HepG2 (cell line): ENCODE measurements around the gene METTL1. TPM values are rescaled to one million over a fixed set of nuclear protein-coding genes. Genes with fewer than 3 reads are reported as not detected.

Source experiments
- ADNP ChIP-seq: sonication (generic); formaldehyde crosslinking; IDR thresholded peaks from 2 replicates; pipeline ENCODE4 v1.4.0; 2020; ENCODE audit warnings: missing genetic modification reagents
- ATF7 ChIP-seq, 2 experiments: fragments of 450-650 bp in 1 of 2; sonication (generic) in 1 of 2; formaldehyde crosslinking in 1 of 2; IDR thresholded peaks; 2 replicates each; pipeline versions ENCODE4 v1.4.0 to v1.6.1; 2016 to 2020; ENCODE audit warnings: antibody characterized with exemption in 1 of 2, mild to moderate bottlenecking in 1 of 2, missing genetic modification reagents in 1 of 2
- ELF3 ChIP-seq: IDR thresholded peaks from 2 replicates; pipeline ENCODE4 v1.6.1; 2016; ENCODE audit warnings: missing genetic modification reagents, missing compliant biosample characterization
- FOXO1 ChIP-seq: sonication (generic); formaldehyde crosslinking; IDR thresholded peaks from 2 replicates; pipeline ENCODE4 v1.4.0; 2020; ENCODE audit warnings: missing genetic modification reagents
- FOXP1 ChIP-seq, 2 experiments: fragments of 450-650 bp in 1 of 2; IDR thresholded peaks; 2 replicates each; pipeline ENCODE4 v1.6.1; 2017 to 2018; ENCODE audit warnings: antibody characterized with exemption in 1 of 2
- GATAD2A ChIP-seq: IDR thresholded peaks from 2 replicates; pipeline ENCODE4 v1.6.1; 2016
- KDM5B ChIP-seq: sonication (generic); formaldehyde crosslinking; IDR thresholded peaks from 2 replicates; pipeline ENCODE4 v1.4.0; 2020; ENCODE audit warnings: missing genetic modification reagents, mild to moderate bottlenecking, borderline replicate concordance
- MAZ ChIP-seq, 2 experiments: sonication (generic) in 1 of 2; formaldehyde crosslinking in 1 of 2; IDR thresholded peaks; 2 replicates each; pipeline versions ENCODE4 v1.5.0 to v1.6.1; 2012 to 2020; ENCODE audit warnings: low read depth in 2 of 2, mild to moderate bottlenecking in 2 of 2, borderline replicate concordance in 1 of 2, improper control_type of control experiment in 1 of 2, low read length in 1 of 2, missing genetic modification reagents in 1 of 2, moderate library complexity in 1 of 2
- MBD4 ChIP-seq: IDR thresholded peaks from 2 replicates; pipeline ENCODE4 v1.6.1; 2012; ENCODE audit warnings: low read length, inconsistent platforms, borderline replicate concordance
- MEIS1 ChIP-seq: sonication (generic); formaldehyde crosslinking; IDR thresholded peaks from 2 replicates; pipeline ENCODE4 v1.9.0; 2021; ENCODE audit warnings: mild to moderate bottlenecking, missing genetic modification reagents, moderate library complexity, borderline replicate concordance
- MEIS2 ChIP-seq: sonication (generic); formaldehyde crosslinking; IDR thresholded peaks from 2 replicates; pipeline ENCODE4 v1.9.0; 2021; ENCODE audit warnings: mild to moderate bottlenecking, missing genetic modification reagents
- MTA3 ChIP-seq: sonication (generic); formaldehyde crosslinking; IDR thresholded peaks from 2 replicates; pipeline ENCODE4 v1.4.0; 2020; ENCODE audit warnings: missing genetic modification reagents
- MYNN ChIP-seq: sonication (generic); formaldehyde crosslinking; IDR thresholded peaks from 2 replicates; pipeline ENCODE4 v1.4.0; 2020; ENCODE audit warnings: mild to moderate bottlenecking, low read depth, missing genetic modification reagents
- NPAS2 ChIP-seq: sonication (generic); formaldehyde crosslinking; IDR thresholded peaks from 2 replicates; pipeline ENCODE4 v1.8.0; 2022; ENCODE audit warnings: mild to moderate bottlenecking, missing genetic modification reagents, borderline replicate concordance
- RFXAP ChIP-seq: sonication (generic); formaldehyde crosslinking; IDR thresholded peaks from 2 replicates; pipeline ENCODE4 v1.4.0; 2020; ENCODE audit warnings: missing genetic modification reagents, borderline replicate concordance
- SP5 ChIP-seq: IDR thresholded peaks from 2 replicates; pipeline ENCODE4 v1.6.1; 2016; ENCODE audit warnings: low read depth, borderline replicate concordance
- TMF1 ChIP-seq: sonication (generic); formaldehyde crosslinking; IDR thresholded peaks from 2 replicates; pipeline ENCODE4 v1.8.1; 2022; ENCODE audit warnings: low read depth, missing genetic modification reagents
- ZBTB7A ChIP-seq: sonication (generic); formaldehyde crosslinking; IDR thresholded peaks from 2 replicates; pipeline ENCODE4 v1.8.0; 2022; ENCODE audit warnings: mild to moderate bottlenecking, missing genetic modification reagents
- ZNF143 ChIP-seq: sonication (generic); formaldehyde crosslinking; IDR thresholded peaks from 2 replicates; pipeline ENCODE4 v1.4.0; 2020; ENCODE audit warnings: missing genetic modification reagents
- ZNF232 ChIP-seq: sonication (generic); formaldehyde crosslinking; IDR thresholded peaks from 2 replicates; pipeline ENCODE4 v1.4.0; 2020; ENCODE audit warnings: missing genetic modification reagents, borderline replicate concordance
- ZNF333 ChIP-seq: sonication (generic); formaldehyde crosslinking; IDR thresholded peaks from 2 replicates; pipeline ENCODE4 v1.4.0; 2020; ENCODE audit warnings: mild to moderate bottlenecking, missing genetic modification reagents, borderline replicate concordance
- ZNF496 ChIP-seq: sonication (generic); formaldehyde crosslinking; IDR thresholded peaks from 2 replicates; pipeline ENCODE4 v1.8.1; 2023; ENCODE audit warnings: mild to moderate bottlenecking, moderate library complexity, missing genetic modification reagents; ENCODE audit not compliant: insufficient replicate concordance
- ZNF614 ChIP-seq: IDR thresholded peaks from 2 replicates; pipeline ENCODE4 v1.6.1; 2018; ENCODE audit warnings: missing biosample characterization, missing genetic modification reagents, inconsistent platforms, borderline replicate concordance
- ZSCAN25 ChIP-seq: sonication (generic); formaldehyde crosslinking; IDR thresholded peaks from 2 replicates; pipeline ENCODE4 v1.8.0; 2022; ENCODE audit warnings: mild to moderate bottlenecking, missing genetic modification reagents
- polyA plus RNA-seq, 8 experiments: library from polyadenylated mRNA; depleted of rRNA in 3 of 8; stranded (reverse) in 7 of 8; unstranded in 1 of 8; fragments of >200 nt; fragmentation: Illumina TruSeq in 4 of 8; extraction: Trizol in 4 of 8; gene quantifications; 2 replicates each; pipeline versions ENCODE4 v1.2.1 to v1.2.3, GENCODE V29; 2011 to 2016; ENCODE audit warnings: low read depth in 4 of 8, missing spikeins in 1 of 8, mixed read lengths in 1 of 8; ENCODE audit not compliant: insufficient read depth in 1 of 8
- total RNA-seq, 5 experiments: library from RNA; depleted of rRNA; stranded (reverse); fragments of >200 nt; fragmentation: Illumina TruSeq; extraction: Trizol; gene quantifications; 2 replicates each; pipeline ENCODE4 v1.2.3, GENCODE V29; 2016; ENCODE audit warnings: low read depth in 1 of 5
- TF ChIP-seq, protein P1 (sequence below): IDR thresholded peaks from 2 replicates; pipeline ENCODE4 v1.6.1; 2016; ENCODE audit warnings: missing compliant biosample characterization, missing genetic modification reagents, borderline replicate concordance
- TF ChIP-seq, protein P2 (sequence below): sonication (generic); formaldehyde crosslinking; IDR thresholded peaks from 2 replicates; pipeline ENCODE4 v1.4.0; 2020; ENCODE audit warnings: missing genetic modification reagents; ENCODE audit errors: not compliant biosample characterization
- TF ChIP-seq, protein P3 (sequence below): sonication (generic); formaldehyde crosslinking; IDR thresholded peaks from 2 replicates; pipeline ENCODE4 v1.4.0; 2020; ENCODE audit warnings: missing genetic modification reagents, low read depth, mild to moderate bottlenecking, borderline replicate concordance

Gene METTL1
- total and polyA plus RNA-seq, 2 of the 13 experiments (the other 11 are each of a cell fraction or from before 2014, with no cell fraction given): 34.7 to 36.9 TPM

DNA sequence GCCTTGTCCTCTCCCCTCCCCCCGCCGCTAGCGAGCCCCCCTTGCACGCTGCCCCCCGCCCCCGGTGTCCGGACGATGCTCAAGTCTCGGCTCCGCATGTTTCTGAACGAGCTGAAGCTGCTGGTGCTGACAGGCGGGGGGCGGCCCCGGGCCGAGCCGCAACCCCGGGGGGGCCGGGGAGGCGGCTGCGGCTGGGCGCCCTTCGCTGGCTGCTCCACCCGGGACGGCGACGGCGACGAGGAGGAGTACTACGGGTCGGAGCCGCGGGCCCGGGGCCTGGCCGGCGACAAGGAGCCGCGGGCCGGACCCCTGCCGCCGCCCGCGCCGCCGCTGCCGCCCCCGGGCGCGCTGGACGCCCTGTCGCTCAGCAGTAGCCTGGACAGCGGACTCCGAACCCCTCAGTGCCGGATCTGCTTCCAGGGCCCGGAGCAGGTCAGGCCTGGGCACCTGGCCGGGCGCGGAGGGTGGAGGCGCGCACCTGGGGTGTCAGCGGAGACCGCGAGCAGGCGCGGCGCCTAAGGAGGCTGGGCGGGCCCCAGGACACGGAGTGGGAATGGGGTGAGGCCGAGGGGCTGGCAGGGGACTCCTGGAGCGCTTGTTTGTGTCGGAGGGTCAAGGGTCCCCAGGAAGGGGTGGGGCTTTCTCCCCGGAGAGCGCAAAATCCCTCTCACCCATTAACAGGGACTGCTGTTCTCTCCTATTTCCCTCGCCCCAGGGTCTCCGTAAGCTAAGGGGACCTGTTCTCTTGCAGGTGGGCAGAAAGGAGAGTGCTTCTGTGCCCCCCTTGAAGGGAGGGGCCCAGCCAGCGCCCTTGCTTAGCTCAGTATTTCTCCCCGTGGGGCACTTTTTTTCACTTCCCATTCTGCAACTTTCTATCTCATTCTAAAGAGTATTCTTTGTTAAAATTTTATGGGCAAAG lies 16.2 kb downstream of the METTL1 start (continued):
- TF ChIP-seq MEIS2 (CRISPR knock-in tag): no peak
- TF ChIP-seq ZNF614 (CRISPR knock-in tag): 0 out of 2 replicates have a peak, but pooled peaks have one; percentile 19
- no peak for TF ChIP-seq ZNF496 (CRISPR knock-in tag)
- peak; percentile 94 for TF ChIP-seq ZSCAN25 (CRISPR knock-in tag)
- TF ChIP-seq RFXAP (CRISPR knock-in tag): 0 out of 2 replicates have a peak, but pooled peaks have one; percentile 49
- TF ChIP-seq TMF1 (CRISPR knock-in tag): no peak
- TF ChIP-seq MYNN (CRISPR knock-in tag): no peak
- TF ChIP-seq MBD4: no peak
- TF ChIP-seq ZNF333 (CRISPR knock-in tag): peak; percentile 70; the same call in 1 of the 2 replicates
- TF ChIP-seq ADNP (CRISPR knock-in tag): no peak
- TF ChIP-seq ZBTB7A (CRISPR knock-in tag): no peak
- 0 out of 2 replicates have a peak, but pooled peaks have one; percentile 16 for TF ChIP-seq ELF3
- TF ChIP-seq, protein P1, sequence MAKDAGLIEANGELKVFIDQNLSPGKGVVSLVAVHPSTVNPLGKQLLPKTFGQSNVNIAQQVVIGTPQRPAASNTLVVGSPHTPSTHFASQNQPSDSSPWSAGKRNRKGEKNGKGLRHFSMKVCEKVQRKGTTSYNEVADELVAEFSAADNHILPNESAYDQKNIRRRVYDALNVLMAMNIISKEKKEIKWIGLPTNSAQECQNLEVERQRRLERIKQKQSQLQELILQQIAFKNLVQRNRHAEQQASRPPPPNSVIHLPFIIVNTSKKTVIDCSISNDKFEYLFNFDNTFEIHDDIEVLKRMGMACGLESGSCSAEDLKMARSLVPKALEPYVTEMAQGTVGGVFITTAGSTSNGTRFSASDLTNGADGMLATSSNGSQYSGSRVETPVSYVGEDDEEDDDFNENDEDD (CRISPR knock-in tag): no peak; the same call in 1 of the 2 replicates
- no peak for TF ChIP-seq ATF7 (IDR thresholded peaks at IDR 0.05)
- no peak for TF ChIP-seq ATF7 (CRISPR knock-in tag; IDR thresholded peaks at IDR 0.05)
- peak; percentile 65; the same call in 1 of the 2 replicates for TF ChIP-seq KDM5B (CRISPR knock-in tag)
- peak; percentile 56; the same call in 1 of the 2 replicates for TF ChIP-seq SP5 (CRISPR knock-in tag)
- TF ChIP-seq FOXO1 (CRISPR knock-in tag): 0 out of 2 replicates have a peak, but pooled peaks have one; percentile 32
- no peak for TF ChIP-seq FOXP1 (IDR thresholded peaks at IDR 0.05)
- TF ChIP-seq FOXP1 (CRISPR knock-in tag; IDR thresholded peaks at IDR 0.05): 0 out of 2 replicates have a peak, but pooled peaks have one; percentile 13
- no peak for TF ChIP-seq MEIS1 (CRISPR knock-in tag)
- no peak for TF ChIP-seq NPAS2
- TF ChIP-seq, protein P2, sequence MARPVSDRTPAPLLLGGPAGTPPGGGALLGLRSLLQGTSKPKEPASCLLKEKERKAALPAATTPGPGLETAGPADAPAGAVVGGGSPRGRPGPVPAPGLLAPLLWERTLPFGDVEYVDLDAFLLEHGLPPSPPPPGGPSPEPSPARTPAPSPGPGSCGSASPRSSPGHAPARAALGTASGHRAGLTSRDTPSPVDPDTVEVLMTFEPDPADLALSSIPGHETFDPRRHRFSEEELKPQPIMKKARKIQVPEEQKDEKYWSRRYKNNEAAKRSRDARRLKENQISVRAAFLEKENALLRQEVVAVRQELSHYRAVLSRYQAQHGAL (CRISPR knock-in tag): no peak
- TF ChIP-seq ZNF143 (CRISPR knock-in tag): no peak
- no peak for TF ChIP-seq MAZ (IDR thresholded peaks at IDR 0.05; ENCODE audit: borderline replicate concordance, low read depth, low read length)
- peak; percentile 72 for TF ChIP-seq MAZ (CRISPR knock-in tag; IDR thresholded peaks at IDR 0.05; ENCODE audit: low read depth)
- peak; percentile 66; the same call in 1 of the 2 replicates for TF ChIP-seq ZNF232 (CRISPR knock-in tag)
- TF ChIP-seq MTA3: no peak
- TF ChIP-seq, protein P3, sequence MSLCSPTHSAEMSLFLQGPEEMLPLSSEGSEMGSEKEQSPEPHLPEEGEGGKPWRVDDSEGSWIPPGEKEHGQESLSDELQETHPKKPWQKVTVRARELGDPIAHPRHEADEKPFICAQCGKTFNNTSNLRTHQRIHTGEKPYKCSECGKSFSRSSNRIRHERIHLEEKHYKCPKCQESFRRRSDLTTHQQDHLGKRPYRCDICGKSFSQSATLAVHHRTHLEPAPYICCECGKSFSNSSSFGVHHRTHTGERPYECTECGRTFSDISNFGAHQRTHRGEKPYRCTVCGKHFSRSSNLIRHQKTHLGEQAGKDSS: 0 out of 2 replicates have a peak, but pooled peaks have one; percentile 33
- no peak; the same call in 1 of the 2 replicates for TF ChIP-seq GATAD2A (CRISPR knock-in tag)
